HPDE6-E6E7 (cell line): Measurements from ENCODE around the gene NPR2.

Source experiments
- DNase-seq: peaks from one replicate; pipeline ENCODE4 v3.0.0; 2011; ENCODE audit warnings: missing footprints; ENCODE audit errors: extremely low spot score

NPR2 gene

DNA sequence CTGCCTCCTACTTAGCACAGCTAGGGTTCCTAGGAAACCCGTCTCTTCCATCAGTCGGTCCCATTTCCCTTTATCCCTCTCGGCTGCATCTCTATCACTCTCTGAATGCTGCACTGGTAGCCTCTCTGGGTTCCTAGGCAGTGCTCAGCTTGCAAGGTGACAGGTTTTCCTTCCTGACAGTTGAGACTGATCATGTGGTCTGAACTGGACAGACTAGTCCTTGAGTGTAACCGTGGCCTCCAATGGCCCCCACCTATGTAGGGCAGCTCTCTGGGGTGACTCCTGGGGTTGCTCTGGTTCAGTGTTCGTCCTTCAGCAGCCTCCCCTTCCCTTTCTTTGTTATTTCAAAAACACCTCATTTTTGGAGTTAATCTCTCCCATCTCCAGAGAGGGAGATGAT, 41.4 kb downstream of the NPR2 start:
- no peak for DNase-seq

DNA sequence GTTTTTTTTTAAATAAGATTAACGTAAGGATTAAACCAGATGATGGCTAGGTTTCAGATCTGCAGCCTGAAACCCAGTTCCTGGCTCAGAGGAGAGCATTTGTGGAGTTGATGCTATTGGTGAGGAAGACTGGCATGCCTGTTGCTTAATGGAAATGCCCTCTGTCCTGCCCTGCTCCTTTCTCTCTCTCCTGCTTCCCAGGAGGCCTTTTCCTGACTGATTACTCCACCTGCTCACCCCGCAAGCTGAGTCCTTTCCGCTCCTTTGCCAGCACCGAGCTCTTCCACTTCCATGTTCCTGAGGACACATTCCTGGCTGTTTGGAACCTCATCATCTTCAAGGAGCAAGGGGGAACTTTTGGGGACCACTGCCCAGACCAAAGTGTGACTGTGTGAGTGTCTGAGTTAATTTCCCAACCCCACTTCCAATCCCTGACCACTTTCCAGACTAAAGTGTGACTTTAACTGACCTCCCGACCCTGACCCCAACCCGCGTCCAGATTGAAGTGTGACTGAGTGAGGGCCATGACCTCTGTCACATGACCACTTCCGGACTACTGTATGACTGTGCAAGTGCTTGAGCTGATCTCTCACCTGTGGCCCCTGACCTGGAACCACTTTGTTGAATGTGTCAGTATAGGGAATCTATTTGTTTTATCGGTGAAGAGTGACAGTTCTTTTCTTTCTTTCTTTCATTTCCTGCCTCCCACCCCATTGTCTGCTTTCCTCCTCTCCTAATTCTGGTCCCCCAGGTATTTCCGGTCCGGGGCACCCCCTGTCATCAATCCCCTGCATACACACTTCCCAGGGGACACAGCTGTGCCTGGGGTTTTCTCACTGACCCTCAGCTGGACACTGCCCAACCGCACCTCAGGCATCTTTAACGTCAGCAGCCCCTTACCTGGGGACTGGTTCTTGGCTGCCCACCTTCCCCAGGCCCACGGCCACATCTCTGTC, 43.1 kb downstream of the NPR2 start:
- DNase-seq = no peak

DNA sequence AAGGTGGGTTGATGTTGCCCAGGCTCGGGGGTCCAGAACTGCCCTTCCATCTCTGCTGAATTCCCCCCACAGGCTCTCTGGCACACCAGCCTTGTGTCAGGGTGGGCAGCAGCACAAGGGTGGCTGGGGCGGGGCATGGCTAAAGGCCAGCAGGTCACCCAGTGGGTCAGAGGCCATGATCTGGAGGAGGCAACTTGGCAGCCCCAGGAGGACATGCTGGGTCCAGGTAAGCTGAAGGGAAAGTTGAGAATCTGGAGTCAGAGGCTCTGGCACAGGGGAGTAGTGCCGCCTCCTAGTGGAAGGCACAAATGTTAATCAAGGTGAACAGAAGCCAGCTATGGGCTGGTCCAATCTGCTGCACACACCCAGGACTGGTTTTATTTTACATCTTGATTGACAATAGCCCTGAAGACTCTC, 43.8 kb downstream of the NPR2 start:
- no peak for DNase-seq

DNA sequence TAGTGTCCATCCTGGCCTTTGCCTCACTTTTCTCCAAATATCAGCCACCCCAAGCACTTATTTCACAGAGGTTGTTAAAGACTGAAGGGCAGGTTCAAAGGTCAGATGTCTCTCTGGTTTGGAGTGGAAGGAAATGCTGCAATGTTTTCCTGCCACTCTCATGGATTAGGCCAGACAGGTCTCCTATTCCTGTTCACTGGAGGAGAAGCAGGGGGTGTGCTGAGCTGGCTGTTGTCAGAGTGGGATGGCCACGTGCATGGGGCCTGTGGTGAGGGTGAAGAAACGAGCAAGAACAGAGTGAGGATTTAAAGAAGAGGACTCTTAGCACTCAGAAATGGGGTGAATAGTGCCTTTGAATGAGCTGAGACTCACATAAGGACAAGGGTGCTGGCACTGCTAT, 44.4 kb downstream of the NPR2 start:
- no peak for DNase-seq

DNA sequence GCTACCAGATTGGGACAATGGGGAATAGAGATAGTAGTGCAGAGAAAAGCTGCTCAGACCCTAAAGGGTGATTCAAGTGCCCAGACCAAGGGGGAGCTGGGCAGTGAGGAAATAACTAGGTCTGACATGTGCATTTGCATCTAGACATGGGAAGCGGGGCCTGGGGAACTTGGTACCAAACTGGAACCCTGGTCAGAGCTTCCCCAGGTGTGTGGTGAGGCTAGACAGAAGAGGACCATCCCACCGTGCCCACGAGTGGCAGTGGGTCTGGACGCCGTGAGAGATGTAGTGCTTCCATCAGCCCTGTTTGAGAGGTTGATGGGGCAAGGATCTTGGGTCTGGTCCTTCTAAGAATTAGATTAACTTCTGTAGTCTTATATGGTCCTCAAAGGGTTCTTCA, 45.2 kb downstream of the NPR2 start:
- no peak for DNase-seq

DNA sequence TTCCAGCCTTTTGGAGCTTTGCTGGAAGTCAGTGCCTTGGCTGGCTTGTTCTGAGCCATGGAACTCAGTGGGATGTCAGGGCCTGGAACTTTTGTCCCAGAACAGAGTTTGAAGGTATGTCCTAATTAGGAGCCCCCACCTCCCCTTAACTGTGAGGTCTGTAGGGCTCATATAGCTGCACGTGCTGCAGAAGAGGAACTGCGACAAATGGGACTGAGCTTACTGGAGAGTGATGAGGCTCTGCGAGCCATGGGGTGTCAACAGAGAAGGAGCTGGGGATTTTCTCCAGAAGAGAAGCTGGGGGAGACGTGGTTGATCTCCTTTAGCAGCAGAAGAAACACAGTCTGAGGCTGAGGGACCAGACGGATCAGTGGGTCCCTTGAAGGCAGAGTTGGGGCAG, 48.5 kb downstream of the NPR2 start:
- DNase-seq = no peak

DNA sequence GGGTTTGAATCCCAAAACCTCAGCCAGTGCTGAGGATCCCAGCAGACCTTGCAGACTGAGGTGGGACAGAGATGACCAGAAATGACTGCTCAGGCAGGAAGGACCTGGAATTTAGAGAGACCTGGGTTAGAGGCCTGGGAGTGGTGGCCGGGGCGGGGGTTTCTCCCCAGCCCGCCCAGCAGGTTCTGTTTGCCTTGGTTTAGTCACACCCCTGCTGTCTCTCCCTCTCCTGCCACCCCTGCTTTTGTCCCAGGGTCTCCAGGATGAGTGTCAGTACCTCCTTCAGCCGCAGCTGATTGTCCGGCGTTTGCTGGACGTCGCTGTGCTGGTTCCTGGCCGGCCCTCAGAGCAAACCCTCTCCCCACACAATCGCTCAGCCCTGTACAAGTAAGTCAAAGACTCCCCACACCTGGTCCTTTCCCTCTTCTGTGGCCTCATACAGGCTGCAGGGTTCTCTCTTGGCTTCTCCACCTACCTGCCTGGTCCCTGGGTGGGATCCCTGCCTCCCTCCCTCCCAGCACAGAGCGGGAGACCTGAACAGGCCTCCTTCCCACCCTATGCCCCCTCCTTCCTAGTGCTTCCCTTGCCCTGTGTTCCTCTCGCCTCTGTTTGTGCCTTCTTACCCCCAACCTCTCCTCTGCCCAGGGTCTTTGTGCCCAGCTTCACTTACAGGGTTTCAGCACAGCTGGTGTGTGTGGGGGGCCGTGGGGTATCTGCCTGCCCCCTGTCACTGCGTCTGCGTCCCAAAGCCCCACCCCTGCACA, 49.7 kb downstream of the NPR2 start:
- no peak for DNase-seq

DNA sequence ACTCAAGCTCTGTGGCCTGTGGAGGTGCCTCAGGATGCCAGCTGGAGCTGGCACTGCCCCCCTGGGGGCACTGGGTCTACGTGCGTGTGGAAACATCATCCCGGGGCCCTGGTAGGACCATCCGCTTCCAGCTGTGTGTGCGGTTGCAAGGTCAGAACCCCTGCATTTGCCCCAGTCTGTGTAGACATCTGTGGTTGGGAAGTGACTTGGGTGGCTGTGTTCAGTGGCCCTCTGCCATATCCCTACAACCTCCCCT, 50.2 kb downstream of the NPR2 start:
- DNase-seq = no peak

DNA sequence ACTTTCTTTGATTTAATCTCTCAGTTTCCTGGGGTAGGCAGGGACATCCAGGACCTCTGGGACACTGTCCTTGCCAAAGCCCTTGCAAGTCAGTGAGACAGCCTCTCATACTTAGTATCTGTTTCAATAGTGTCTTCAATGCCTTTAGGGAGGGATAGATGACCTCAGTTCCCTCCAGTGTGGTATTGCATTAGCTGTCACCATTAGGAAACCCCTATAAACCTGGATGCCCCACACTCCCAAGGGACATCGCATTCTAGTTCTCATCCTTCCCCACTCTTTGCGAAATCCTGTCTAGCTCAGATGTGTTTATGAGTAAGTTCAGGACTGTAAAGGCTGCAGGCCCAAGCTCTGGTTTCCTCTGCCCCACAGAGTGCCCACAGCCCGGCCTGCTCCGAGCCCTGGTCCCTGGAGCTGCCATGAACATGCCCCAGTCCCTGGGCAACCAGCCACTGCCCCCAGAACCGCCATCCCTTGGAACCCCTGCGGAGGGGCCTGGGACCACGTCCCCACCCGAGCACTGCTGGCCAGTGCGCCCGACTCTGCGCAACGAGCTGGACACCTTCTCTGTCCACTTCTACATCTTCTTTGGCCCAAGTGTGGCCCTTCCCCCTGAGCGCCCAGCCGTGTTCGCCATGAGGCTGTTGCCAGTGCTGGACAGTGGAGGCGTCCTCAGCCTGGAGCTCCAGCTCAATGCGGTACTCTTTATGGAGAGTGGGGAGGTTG, 50.8 kb downstream of the NPR2 start:
- no peak for DNase-seq

DNA sequence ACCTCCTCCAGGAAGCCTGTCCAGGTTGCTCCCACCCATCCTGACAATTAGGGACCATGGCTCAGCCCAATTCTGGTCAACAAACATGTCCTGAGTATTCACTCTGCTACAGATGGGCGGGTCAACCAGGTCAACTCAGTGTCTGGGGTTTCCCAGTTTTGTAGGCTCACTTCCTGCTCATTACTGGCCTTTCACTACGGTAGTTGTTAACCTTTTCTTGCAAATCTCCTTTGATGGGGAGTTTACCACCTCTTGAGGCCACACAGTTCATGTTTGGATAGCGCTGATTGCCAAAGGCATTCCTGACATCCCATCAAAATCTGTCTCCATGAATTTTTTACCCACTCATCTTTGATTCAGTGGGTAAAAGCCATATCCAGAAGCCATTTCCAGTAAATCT, 51.4 kb downstream of the NPR2 start:
- no peak for DNase-seq

DNA sequence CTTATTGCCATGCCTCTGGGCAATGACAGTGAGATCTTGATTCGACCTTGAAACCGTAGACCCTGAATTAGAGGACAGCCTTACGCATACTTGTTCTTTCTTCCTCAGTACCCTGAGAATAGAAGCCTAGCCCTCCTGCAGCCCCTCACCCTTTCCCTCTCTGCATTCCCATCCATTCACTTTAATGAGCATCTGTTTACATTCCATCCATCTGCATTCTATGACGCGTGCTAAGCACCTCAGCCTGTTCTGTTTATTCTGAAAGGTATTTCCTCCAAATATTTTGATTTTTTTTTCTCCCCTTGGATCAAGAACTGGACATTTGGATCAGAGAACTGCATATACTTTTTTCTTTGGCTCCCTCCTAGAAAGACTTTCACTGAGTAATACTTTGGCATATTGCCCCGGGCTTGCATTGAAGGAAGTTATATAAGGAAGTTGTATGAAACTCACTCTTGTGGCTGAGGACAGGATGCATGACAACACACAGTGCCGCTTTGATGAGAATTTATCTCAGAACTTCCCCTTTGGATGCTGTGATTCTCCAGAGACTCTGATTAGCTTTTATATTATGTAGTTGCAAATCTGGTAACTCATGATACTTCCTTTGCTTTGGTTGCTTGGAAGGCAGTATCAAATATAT, 53.4 kb downstream of the NPR2 start:
- DNase-seq = peak; percentile 72

DNA sequence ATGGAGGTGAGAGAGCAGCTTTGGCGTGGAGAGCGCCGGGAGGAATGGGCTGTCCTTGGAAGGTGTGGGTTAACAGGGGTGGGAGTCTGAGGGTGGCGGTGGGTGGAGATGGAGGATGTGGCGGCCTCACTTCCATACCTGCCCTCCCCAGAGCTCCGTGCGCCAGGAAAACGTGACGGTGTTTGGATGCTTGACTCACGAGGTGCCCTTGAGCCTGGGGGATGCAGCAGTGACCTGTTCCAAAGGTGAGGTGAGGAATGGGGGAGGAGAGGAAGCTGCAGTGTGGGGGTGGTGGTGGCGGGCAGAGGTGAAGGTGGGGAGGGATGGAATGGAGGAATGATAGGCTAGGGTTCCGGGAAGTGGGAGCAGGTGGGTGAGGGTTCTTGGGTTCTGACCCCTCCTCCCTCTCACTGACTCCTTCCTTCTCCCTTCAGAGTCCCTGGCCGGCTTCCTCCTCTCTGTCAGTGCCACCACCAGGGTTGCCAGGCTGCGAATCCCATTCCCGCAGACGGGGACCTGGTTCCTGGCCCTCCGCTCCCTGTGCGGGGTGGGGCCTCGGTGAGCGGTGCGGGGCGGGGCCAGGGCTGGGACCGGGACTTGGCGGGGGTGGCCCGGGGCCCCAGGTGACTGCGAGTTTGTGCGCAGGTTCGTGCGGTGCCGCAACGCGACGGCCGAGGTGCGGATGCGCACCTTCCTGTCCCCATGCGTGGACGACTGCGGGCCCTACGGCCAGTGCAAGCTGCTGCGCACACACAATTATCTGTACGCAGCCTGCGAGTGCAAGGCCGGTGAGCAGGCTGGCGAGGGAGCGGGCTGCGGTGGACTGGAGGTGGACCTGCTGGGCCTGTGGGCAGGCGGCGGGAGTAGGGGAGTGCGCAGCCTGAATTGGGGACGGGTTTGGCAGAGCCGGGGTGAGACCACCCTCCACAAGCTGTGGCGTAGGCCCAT, 54.7 kb downstream of the NPR2 start:
- no peak for DNase-seq

DNA sequence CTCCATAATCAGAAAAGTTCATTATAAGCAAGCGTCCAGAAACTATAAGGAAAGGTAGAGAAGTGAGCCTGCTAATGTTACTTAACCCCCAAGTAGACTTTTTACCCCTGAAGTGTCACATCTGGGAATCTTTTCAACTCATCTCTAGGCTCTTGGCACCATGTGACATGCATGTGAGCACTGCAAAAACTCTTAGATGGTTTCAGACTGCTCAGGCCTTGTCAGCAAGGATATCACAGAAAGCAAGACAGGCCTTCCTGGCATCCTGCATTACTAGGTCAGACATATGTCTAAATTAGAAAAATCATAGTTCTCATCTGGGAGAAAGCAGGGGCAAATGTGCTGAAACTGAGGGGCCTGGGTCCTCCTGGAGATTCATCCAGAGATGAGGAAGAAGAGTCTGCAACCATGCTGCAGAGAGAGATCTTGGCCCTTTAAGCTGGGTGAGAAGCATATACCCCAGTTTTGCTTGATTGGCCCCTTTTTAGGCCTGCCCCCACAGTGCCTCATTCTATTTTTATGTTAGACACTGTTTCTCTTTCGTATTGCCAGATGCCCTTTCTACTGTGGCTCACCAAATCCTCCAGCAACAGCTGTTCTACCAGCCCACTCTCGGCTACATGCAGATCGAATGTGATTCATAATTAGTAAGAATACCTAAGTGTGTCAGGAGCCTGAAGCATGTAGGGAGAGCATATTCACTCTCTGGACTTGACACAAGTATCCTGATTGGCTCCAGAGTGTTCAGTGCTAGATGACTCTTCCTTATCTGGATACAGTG, 56.6 kb downstream of the NPR2 start:
- peak; percentile 86 for DNase-seq

DNA sequence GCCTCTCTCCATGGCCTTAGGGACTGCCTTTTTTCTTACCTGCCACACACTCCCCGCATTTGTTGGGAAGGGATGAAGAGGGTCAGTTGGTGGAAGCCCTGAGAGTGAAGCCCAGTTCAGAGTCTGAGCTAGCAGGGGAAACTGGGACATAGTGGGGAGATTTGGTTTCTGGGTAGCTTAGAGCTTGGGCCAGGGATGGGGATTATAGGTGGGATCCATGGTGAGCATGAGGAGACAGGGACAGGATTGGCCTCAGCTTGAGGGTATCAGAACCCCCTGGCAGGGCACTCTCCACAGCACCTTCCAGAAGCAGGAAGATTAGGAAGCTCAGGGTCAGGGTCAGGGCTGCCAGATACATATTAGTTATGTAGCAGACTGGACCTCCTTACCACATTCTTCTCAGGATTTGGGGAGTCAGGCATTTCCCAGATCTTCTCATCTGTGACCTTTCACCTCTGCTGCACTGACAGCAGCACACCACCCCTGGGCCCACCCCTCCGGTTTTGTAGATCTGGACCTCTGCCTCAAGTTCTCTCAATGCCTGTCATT, 61.0 kb downstream of the NPR2 start:
- DNase-seq = no peak

DNA sequence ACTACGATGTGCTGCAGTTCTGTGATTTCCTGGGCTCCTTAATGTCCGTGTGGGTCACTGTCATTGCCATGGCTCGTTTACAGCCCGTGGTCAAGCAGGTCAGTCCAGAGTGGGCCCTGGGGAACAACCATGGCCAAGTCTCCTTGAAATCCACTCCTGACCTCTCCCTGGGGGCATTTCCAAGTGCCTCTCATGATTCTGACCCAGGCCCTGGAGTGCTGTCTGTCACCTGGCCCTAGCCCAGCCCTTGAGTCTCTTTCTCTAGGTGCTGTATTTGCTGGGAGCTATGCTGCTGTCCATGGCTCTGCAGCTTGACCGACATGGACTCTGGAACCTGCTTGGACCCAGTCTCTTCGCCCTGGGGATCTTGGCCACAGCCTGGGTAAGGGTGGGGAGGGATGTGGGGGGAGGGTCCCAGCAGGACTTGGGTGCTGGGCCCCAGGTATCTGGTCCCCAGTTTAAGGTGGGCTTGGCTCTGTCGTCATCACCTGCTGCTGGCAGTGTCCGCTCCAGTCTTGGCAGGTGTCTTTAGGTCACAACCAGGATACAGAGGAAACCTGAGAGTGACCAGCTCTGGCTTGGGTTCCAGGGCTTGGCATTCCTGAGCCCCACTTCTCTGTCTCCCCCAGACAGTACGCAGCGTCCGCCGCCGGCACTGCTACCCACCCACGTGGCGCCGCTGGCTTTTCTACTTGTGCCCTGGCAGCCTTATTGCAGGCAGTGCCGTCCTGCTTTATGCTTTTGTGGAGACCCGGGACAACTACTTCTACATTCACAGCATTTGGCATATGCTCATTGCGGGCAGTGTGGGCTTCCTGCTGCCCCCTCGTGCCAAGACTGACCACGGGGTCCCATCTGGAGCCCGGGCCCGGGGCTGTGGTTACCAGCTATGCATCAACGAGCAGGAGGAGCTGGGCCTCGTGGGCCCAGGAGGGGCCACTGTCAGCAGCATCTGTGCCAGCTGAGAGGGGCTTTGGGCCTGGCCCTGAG, 61.8 kb downstream of the NPR2 start:
- DNase-seq = no peak

DNA sequence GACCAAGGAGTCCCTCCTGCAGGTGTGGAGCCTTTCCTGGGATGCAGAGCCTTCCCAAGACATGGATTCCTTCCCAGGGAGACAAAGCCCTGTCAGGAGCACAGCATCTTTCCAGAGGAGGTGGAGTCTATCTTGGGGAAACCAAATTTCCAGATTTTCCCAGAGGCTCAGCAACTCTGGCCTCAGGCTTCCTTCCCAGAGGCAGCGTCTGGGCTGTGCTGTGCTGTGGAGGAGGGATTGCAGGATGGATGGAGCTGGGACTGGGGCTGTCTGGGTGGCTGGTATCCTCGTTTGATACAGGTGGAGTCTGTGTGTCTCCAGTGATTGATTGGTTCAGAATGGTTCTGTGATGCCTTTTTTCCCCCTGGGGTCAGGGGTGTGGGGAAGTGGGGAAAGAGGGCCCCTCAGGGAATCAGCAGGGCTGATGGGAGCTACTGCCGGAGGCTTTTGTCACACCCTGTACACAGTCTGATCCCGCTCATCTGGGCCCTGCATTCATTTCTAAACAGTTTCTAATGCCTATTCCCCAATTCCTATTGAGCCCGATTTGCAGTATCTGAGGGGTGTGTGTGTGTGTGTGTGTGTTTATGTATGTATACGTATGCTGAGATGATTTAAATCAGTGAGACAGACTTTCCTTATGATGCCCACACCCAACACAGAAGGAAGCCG, 62.8 kb downstream of the NPR2 start:
- DNase-seq = no peak

DNA sequence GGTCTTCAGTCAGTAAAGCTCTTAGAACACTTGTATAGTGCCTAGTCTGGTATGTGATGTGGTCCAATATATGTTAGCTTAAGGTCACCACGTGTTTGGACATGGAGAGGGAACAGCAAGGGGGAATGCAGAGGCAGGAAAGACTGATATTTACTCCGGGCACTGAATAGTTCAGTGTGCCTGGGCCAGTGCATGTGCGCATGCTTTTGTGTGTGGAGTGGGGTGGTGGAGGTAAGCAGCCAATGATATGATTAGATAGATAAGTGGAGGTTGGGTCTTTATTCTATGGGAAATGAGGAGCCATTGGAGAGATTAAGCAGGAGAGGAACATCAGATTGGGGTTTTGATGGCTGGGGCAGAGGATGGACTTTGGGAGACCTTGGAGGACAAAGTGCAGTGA, 64.8 kb downstream of the NPR2 start:
- DNase-seq = no peak

DNA sequence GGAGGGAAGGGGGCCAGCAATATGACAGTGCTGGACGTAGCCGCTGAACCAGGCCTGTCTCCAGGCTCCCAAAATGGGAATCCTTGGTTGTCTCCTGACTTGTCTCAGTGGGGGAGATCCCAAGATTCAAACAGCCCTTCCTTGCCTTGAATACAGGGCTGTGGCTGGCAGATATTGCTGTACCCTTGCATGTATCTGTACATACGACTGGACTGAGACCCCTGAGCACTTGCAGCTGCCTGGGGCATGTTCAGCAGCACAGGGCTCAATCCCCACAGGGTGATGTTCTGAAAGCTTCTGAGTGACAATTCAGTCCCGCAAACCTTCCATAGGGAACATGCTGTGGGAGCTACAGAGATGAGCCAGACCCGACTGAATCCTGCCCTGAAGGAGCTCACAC, 65.5 kb downstream of the NPR2 start:
- DNase-seq = no peak
